ENCODE measurements around the gene RUNX2. TPM values are rescaled to one million over a fixed set of nuclear protein-coding genes. Genes with fewer than 3 reads are reported as not detected.

The RUNX2 gene
- total and polyA plus RNA-seq, 10 donors, result 0.86 to 9.4 (median 6.6) TPM

- Histone ChIP-seq H3K4me3 (no peak overlapping the region), H3K27me3 (replicated peaks in 1 of 7) (peaks cover 0 to 15% (median 0%) of the 10 kb centered on the region in 7 donors), H3K27ac (no peak overlapping the region), H3K36me3 (no peaks in the 10 kb centered on the region), H3K4me1 (peaks cover 0 to 9% (median 0%) of the 10 kb centered on the region in 6 donors), H3K9me3 (no peaks in the 10 kb centered on the region)
- TF ChIP-seq POLR2A (IDR thresholded peaks at IDR 0.05) (no peak), CTCF (IDR thresholded peaks at IDR 0.05 in 8 of 11, conservative IDR thresholded peaks at IDR 0.05 in 3 of 11) (no peak), POLR2AphosphoS5 (IDR thresholded peaks at IDR 0.05) (no peak)
- no peak for DNase-seq
- intact Hi-C loops (cut with DNase I; ENCODE audit: low total_unique reads), result no loop called here
Measured at GRCh38 chr6:45644720-45645119, 316.6 kb downstream of the RUNX2 start.

- Histone ChIP-seq H3K36me3 (no peaks in the 10 kb centered on the region), H3K4me1 (peaks cover 0 to 9% (median 0%) of the 10 kb centered on the region in 6 donors), H3K27ac (no peak overlapping the region), H3K4me3 (no peak overlapping the region), H3K9me3 (no peaks in the 10 kb centered on the region), H3K27me3 (replicated peaks in 1 of 7) (peaks cover 0 to 15% (median 0%) of the 10 kb centered on the region in 7 donors)
- DNase-seq, result no peak
- WGBS, 5 donors, result 61 to 83% (median 66%) methylated on average over 3 of the region's 3 CpGs
- TF ChIP-seq POLR2A (IDR thresholded peaks at IDR 0.05) (no peak), POLR2AphosphoS5 (IDR thresholded peaks at IDR 0.05) (no peak), CTCF (IDR thresholded peaks at IDR 0.05 in 8 of 11, conservative IDR thresholded peaks at IDR 0.05 in 3 of 11) (no peak)
- intact Hi-C loops (cut with DNase I; ENCODE audit: low total_unique reads), result no loop called here
Measured at GRCh38 chr6:45645302-45645701, 317.2 kb downstream of the RUNX2 start.

- WGBS, 5 donors, result 72 to 79% (median 72%) methylated on average over 7 of the region's 7 CpGs
- Histone ChIP-seq H3K4me3 (no peak overlapping the region), H3K36me3 (no peaks in the 10 kb centered on the region), H3K27ac (no peak overlapping the region), H3K9me3 (no peaks in the 10 kb centered on the region), H3K4me1 (peaks cover 0 to 9% (median 0%) of the 10 kb centered on the region in 6 donors), H3K27me3 (replicated peaks in 1 of 7) (peaks cover 0 to 15% (median 0%) of the 10 kb centered on the region in 7 donors)
- intact Hi-C loops (cut with DNase I; ENCODE audit: low total_unique reads), result no loop called here
- DNase-seq, result no peak
- TF ChIP-seq POLR2A (IDR thresholded peaks at IDR 0.05), result no peak
- no peak for TF ChIP-seq POLR2AphosphoS5 (IDR thresholded peaks at IDR 0.05)
- no peak for TF ChIP-seq CTCF (IDR thresholded peaks at IDR 0.05 in 8 of 11, conservative IDR thresholded peaks at IDR 0.05 in 3 of 11)
Measured at GRCh38 chr6:45647341-45648261, 319.5 kb downstream of the RUNX2 start.

- WGBS, 5 donors, result 72 to 91% (median 82%) methylated on average over 5 of the region's 5 CpGs
- Histone ChIP-seq H3K36me3 (no peaks in the 10 kb centered on the region), H3K9me3 (no peaks in the 10 kb centered on the region), H3K27me3 (replicated peaks in 1 of 7) (peaks cover 0 to 13% (median 0%) of the 10 kb centered on the region in 7 donors), H3K4me1 (peaks cover 0 to 9% (median 0%) of the 10 kb centered on the region in 6 donors), H3K4me3 (no peak overlapping the region), H3K27ac (no peak overlapping the region)
- DNase-seq, result no peak
- no peak for TF ChIP-seq POLR2A (IDR thresholded peaks at IDR 0.05)
- intact Hi-C loops (cut with DNase I; ENCODE audit: low total_unique reads), result no loop called here
Measured at GRCh38 chr6:45648262-45648620, 320.1 kb downstream of the RUNX2 start.

Measured in spleen (tissue), 11 donors.